Liver (tissue), 3 donors: ENCODE data around the gene APLN.

Experiments used
- RAD21 ChIP-seq, 2 donors: IDR thresholded peaks; 2 replicates each; pipeline ENCODE4 v1.6.1; 2016; ENCODE audit warnings: antibody characterized with exemption in 2 of 2, mild to moderate bottlenecking in 2 of 2
- TF ChIP-seq, protein P1 (sequence below): fragments of 150-350 bp; IDR thresholded peaks from 2 replicates; pipeline ENCODE4 v1.5.1; 2017; ENCODE audit warnings: improper control_type of control experiment, low read depth, low read length; ENCODE audit not compliant: missing input control
- TF ChIP-seq, protein P2 (sequence below): IDR thresholded peaks from 2 replicates; pipeline ENCODE4 v1.6.1; 2016; ENCODE audit warnings: antibody characterized with exemption
- donor health status: healthy.
- donor health status: healthy.

DNA sequence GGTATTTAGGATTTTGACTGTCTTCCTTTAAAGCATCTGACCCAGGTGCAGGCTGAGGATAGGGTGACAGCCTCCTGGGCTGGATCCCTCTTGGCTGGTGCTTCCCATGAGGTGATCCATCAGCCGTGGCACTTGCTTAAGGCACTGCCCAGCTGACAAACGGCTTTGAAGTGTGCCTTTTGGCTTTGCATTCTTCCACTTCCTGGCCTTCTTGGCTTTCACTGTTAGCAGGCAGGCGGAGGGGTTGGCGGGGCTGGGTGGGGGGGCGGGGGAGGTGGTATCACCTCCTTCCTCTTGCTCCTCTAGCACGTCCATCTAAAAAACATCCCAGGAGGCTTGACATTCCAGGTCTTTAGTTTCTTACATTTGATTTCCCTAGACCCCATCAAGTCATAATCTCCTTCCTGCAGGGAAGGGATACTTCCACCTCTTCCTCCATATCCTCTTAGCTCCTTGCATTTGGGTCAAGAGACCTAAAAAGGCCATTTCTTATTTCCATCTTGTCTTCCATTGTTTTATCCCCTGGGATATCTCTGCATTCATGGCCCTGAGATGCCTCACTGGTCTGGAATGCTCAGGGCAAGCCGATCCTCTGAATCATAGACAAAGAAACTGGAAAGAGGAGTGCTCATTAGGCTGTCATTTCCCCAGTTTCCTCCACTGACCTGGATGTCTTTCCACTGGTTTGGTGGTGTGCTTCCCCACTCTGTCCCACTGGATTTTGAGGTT, 11.3 kb upstream of the APLN start:
- TF ChIP-seq, protein P1, sequence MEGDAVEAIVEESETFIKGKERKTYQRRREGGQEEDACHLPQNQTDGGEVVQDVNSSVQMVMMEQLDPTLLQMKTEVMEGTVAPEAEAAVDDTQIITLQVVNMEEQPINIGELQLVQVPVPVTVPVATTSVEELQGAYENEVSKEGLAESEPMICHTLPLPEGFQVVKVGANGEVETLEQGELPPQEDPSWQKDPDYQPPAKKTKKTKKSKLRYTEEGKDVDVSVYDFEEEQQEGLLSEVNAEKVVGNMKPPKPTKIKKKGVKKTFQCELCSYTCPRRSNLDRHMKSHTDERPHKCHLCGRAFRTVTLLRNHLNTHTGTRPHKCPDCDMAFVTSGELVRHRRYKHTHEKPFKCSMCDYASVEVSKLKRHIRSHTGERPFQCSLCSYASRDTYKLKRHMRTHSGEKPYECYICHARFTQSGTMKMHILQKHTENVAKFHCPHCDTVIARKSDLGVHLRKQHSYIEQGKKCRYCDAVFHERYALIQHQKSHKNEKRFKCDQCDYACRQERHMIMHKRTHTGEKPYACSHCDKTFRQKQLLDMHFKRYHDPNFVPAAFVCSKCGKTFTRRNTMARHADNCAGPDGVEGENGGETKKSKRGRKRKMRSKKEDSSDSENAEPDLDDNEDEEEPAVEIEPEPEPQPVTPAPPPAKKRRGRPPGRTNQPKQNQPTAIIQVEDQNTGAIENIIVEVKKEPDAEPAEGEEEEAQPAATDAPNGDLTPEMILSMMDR, result no peak
- TF ChIP-seq, protein P2, sequence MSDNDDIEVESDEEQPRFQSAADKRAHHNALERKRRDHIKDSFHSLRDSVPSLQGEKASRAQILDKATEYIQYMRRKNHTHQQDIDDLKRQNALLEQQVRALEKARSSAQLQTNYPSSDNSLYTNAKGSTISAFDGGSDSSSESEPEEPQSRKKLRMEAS, result no peak
- TF ChIP-seq RAD21 (IDR thresholded peaks at IDR 0.05), result no peak
